NCI-H2196 treated with DMSO at 0.1 percent for 48 hours (cell line): Measurements from ENCODE around the gene ANKRD10.

Experiments
- DNase-seq: peaks from one replicate; lab custom pipeline; 2025; ENCODE audit not compliant: unreplicated experiment; lab: John Stamatoyannopoulos, UW

ANKRD10 gene

DNA sequence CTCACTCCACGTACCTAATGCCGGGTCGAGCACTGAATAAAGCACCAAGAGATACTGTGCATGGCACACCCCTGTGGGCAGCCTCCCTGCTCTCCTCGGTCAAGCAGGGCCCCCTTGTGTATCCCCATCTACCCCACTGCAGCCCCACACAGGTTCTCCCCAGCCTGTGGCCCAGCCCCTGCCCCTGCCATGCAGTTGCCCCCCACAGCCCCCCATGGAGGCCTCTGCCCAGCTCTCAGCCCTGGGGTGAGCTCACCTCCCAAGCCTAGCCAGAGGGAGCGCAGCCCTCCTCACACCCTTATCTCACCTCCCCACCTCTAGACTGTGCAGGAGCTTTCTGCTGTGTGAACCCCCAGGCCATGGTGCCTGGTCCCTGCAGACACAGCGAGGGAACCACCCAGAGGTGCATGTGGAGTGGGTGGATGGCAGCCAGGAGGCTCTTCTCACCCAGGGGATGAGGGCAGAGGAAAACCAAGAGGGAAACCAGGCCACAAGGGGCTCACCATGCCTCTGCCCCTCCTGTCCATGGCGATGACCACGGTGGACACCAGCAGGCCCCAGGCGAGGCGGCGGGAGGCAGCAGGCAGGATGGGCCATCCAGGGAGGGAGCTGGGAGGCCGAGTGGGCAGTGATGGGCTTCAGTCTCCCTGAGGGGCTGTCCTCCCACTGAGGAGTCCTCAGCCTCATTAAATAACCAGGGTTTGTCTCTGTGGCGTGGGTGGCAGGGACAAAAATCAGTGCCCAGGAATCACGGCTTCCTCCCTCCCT is 83.2 kb downstream of the ANKRD10 start:
- DNase-seq, result no peak

GRCh38 chr13:110830800-110831371 is 84.0 kb downstream of the ANKRD10 start:
- no peak for DNase-seq

- DNase-seq, result no peak
Observed at GRCh38 chr13:110830331-110830730, 84.5 kb downstream of the ANKRD10 start.

DNA sequence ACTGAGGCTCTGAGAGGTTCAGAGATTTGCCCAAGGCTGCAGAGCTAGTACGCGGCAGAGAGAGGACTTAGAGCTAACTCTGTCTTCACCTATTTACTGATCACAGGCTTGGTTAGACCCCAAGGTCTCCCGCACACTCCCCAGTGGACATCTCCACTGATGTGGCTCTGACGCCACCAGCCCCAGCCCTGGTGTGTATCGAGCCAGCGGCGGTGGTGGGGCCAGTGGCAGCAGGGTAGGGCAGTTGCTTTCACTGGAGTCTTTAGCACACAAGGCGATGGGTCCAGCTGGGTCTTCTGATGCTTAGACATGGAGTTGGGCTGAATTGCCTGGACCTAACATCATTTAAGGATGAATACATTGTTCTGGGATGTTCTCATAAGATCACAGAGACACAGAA is 85.4 kb downstream of the ANKRD10 start:
- DNase-seq, result no peak

DNA sequence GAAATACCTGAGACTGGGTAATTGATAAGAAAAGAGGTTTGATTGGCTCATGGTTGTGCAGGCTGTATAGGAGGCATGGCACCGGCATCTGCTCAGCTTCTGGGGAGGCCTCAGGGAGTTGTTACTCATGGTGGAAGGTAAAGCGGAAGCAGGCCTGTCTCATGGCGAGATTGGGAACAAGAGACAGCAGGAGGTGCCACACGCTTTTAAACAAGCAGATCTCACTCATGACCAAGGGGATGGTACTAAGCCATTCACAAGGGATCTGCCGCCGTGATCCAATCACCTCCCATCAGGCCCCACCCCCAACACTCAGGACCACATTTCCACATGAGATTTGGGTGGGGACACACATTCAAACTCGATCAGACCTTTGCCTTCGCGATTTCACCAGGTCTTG is 86.2 kb downstream of the ANKRD10 start:
- DNase-seq, result no peak
